Liver (tissue), 9 donors: Measurements from ENCODE around the gene ATP2A1. TPM values are rescaled to one million over a fixed set of nuclear protein-coding genes. Genes with fewer than 3 reads are reported as not detected.

Experiments used
- DNase-seq: peaks from one replicate; pipeline ENCODE4 v3.0.0-alpha.2; 2017; ENCODE audit warnings: low spot score
- H3K27ac ChIP-seq, 2 donors: one replicate each; pipeline ENCODE4 v1.7.0; 2013; ENCODE audit warnings: inconsistent platforms in 2 of 2, low read length in 2 of 2, control low read depth in 1 of 2, low read depth in 1 of 2, mild to moderate bottlenecking in 1 of 2
- H3K27me3 ChIP-seq, 4 donors: one replicate each; pipeline versions ENCODE4 v1.6.1 to v1.7.0; 2013; ENCODE audit warnings: low read length in 3 of 4, inconsistent platforms in 1 of 4, mild to moderate bottlenecking in 1 of 4, moderate library complexity in 1 of 4; ENCODE audit not compliant: control insufficient read depth in 4 of 4, insufficient read depth in 4 of 4
- H3K36me3 ChIP-seq, 4 donors: one replicate each; pipeline versions ENCODE4 v1.6.1 to v1.7.0; 2013; ENCODE audit warnings: low read length in 3 of 4, mild to moderate bottlenecking in 3 of 4, low read depth in 1 of 4, moderate library complexity in 1 of 4; ENCODE audit not compliant: control insufficient read depth in 4 of 4, insufficient read depth in 3 of 4
- H3K4me1 ChIP-seq, 4 donors: one replicate each; pipeline versions ENCODE4 v1.6.1 to v1.7.0; 2013; ENCODE audit warnings: low read length in 3 of 4, mild to moderate bottlenecking in 3 of 4, moderate library complexity in 1 of 4; ENCODE audit not compliant: control insufficient read depth in 4 of 4, insufficient read depth in 4 of 4
- H3K4me3 ChIP-seq, 3 donors: one replicate each; pipeline versions ENCODE4 v1.6.1 to v1.7.0; 2013; ENCODE audit warnings: low read length in 3 of 3, control low read depth in 1 of 3, low read depth in 1 of 3, mild to moderate bottlenecking in 1 of 3
- H3K9ac ChIP-seq, 2 donors: one replicate each; pipeline ENCODE4 v1.7.0; 2013; ENCODE audit warnings: low read length in 2 of 2, mild to moderate bottlenecking in 2 of 2, moderate library complexity in 2 of 2, control low read depth in 1 of 2, low read depth in 1 of 2
- H3K9me3 ChIP-seq, 4 donors: one replicate each; pipeline versions ENCODE4 v1.6.1 to v1.7.0; 2013; ENCODE audit warnings: low read length in 3 of 4; ENCODE audit not compliant: control insufficient read depth in 4 of 4
- ATF3 ChIP-seq: IDR thresholded peaks from 2 replicates; pipeline ENCODE4 v1.6.1; 2016; ENCODE audit warnings: antibody characterized with exemption
- CTCF ChIP-seq: fragments of 150-350 bp; IDR thresholded peaks from 2 replicates; pipeline ENCODE4 v1.5.1; 2017; ENCODE audit warnings: improper control_type of control experiment, low read depth, low read length; ENCODE audit not compliant: missing input control
- EGR1 ChIP-seq, 2 donors: IDR thresholded peaks; 2 replicates each; pipeline ENCODE4 v1.6.1; 2016 to 2018; ENCODE audit warnings: antibody characterized with exemption in 2 of 2, low read depth in 2 of 2
- FOXA1 ChIP-seq: IDR thresholded peaks from 2 replicates; pipeline ENCODE4 v1.6.1; 2016; ENCODE audit warnings: antibody characterized with exemption
- HNF4A ChIP-seq, 2 donors: conservative IDR thresholded peaks; 2 replicates each; pipeline ENCODE4 v1.6.1; 2016; ENCODE audit warnings: antibody characterized with exemption in 2 of 2, mild to moderate bottlenecking in 2 of 2
- HNF4G ChIP-seq: IDR thresholded peaks from 2 replicates; pipeline ENCODE4 v1.6.1; 2016; ENCODE audit warnings: antibody characterized with exemption
- JUND ChIP-seq, 2 donors: IDR thresholded peaks; 2 replicates each; pipeline ENCODE4 v1.6.1; 2016; ENCODE audit warnings: antibody characterized with exemption in 2 of 2
- MAX ChIP-seq: IDR thresholded peaks from 2 replicates; pipeline ENCODE4 v1.6.1; 2016; ENCODE audit warnings: antibody characterized with exemption
- NR2F2 ChIP-seq: IDR thresholded peaks from 2 replicates; pipeline ENCODE4 v1.6.1; 2016; ENCODE audit warnings: antibody characterized with exemption
- RXRA ChIP-seq, 2 donors: IDR thresholded peaks; 2 replicates each; pipeline ENCODE4 v1.6.1; 2017 to 2018; ENCODE audit warnings: antibody characterized with exemption in 2 of 2, mild to moderate bottlenecking in 1 of 2
- SP1 ChIP-seq: IDR thresholded peaks from 2 replicates; pipeline ENCODE4 v1.6.1; 2018; ENCODE audit warnings: antibody characterized with exemption, mild to moderate bottlenecking
- TAF1 ChIP-seq: conservative IDR thresholded peaks from 2 replicates; pipeline ENCODE4 v1.6.1; 2016; ENCODE audit warnings: antibody characterized with exemption, mild to moderate bottlenecking
- YY1 ChIP-seq: IDR thresholded peaks from 2 replicates; pipeline ENCODE4 v1.6.1; 2016; ENCODE audit warnings: antibody characterized with exemption, mild to moderate bottlenecking
- WGBS: extraction: QIAGEN DNeasy Blood & Tissue Kit; methylation state at CpG from one replicate; pipeline ENCODE4 v1.1.7; 2013; 5-methylcytosine and 5-hydroxymethylcytosine counted together
- polyA plus RNA-seq, 2 donors: library from polyadenylated mRNA; stranded (reverse) in 1 of 2; unstranded in 1 of 2; fragments of 200-250 nt in 1 of 2; fragments of >200 nt in 1 of 2; fragmentation: Nextera tagmentation in 1 of 2; extraction: Ambion mirVana in 1 of 2; gene quantifications; one replicate each; pipeline versions ENCODE4 v1.2.1 to v1.2.3, GENCODE V29; 2013 to 2015
- total RNA-seq, 2 donors: library from RNA; depleted of rRNA; stranded (reverse); fragments of >200 nt; gene quantifications; one replicate each; pipeline ENCODE4 v1.2.3, GENCODE V29; 2014
- TF ChIP-seq, protein P1 (sequence below): IDR thresholded peaks from 2 replicates; pipeline ENCODE4 v1.6.1; 2016; ENCODE audit warnings: antibody characterized with exemption, mild to moderate bottlenecking
- TF ChIP-seq, protein P2 (sequence below): IDR thresholded peaks from 2 replicates; pipeline ENCODE4 v1.6.1; 2016; ENCODE audit warnings: antibody characterized with exemption
- donor health status: healthy.
- donor health status: healthy.
- donor health status: healthy.
- donor health status: healthy.
- donor health status: healthy.

Gene ATP2A1
- total and polyA plus RNA-seq, 4 donors, result 0.07 to 0.23 (median 0.13) TPM

GRCh38 chr16:28902909-28903308 is 24.6 kb downstream of the ATP2A1 start:
- DNase-seq, result no peak
- Histone ChIP-seq H3K27me3 (no peaks in the 10 kb centered on the region), H3K27ac (no peak overlapping the region), H3K9ac (no peak overlapping the region), H3K9me3 (no peaks in the 10 kb centered on the region), H3K4me3 (no peak overlapping the region), H3K36me3 (peaks cover 0 to 16% (median 3%) of the 10 kb centered on the region in 4 donors), H3K4me1 (no peaks in the 10 kb centered on the region)
- 71% methylated on average over 11 of the region's 11 CpGs for whole genome bisulfite sequencing
- no peak for TF ChIP-seq ATF3

DNA sequence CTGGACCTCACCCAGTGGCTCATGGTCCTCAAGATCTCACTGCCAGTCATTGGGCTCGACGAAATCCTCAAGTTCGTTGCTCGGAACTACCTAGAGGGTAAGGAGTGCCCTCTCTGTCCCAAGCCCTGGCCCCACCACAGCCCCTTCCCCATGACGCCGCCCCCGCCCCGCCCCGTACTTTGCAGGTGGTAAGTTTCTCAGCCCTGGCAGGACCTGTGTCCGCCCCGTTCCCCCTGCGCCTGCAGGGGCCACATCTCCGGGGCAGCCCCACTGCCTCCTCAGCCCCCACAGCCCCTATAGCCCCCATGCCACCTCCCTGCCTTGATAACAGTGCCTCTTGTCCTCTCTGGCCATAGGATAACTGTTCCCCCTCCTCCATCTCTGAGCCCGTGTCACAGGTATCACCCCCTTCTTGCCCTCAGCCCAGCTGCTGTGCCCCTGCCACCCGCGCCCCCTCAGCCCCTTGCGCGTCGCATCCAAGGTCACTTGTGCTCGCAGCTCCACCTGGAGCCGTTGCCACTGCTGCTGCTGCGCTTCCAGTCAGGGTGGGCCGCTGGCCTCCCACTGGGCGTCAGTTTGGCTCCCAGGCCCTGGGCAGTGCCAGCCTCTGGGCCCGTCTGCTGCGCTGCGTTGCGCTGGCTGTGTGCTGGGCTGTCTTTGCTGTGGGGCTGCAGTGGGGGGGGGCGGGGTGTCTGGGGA is 25.2 kb downstream of the ATP2A1 start:
- TF ChIP-seq NR2F2 (no peak), HNF4G (no peak), SP1 (no peak), MAX (no peak), FOXA1 (no peak), HNF4A (conservative IDR thresholded peaks at IDR 0.05) (no peak), CTCF (no peak), JUND (IDR thresholded peaks at IDR 0.05) (no peak), ATF3 (no peak), RXRA (IDR thresholded peaks at IDR 0.05) (no peak), YY1 (no peak), EGR1 (IDR thresholded peaks at IDR 0.05; ENCODE audit: low read depth in 2 of 2) (no peak), TAF1 (no peak)
- TF ChIP-seq, protein P1, sequence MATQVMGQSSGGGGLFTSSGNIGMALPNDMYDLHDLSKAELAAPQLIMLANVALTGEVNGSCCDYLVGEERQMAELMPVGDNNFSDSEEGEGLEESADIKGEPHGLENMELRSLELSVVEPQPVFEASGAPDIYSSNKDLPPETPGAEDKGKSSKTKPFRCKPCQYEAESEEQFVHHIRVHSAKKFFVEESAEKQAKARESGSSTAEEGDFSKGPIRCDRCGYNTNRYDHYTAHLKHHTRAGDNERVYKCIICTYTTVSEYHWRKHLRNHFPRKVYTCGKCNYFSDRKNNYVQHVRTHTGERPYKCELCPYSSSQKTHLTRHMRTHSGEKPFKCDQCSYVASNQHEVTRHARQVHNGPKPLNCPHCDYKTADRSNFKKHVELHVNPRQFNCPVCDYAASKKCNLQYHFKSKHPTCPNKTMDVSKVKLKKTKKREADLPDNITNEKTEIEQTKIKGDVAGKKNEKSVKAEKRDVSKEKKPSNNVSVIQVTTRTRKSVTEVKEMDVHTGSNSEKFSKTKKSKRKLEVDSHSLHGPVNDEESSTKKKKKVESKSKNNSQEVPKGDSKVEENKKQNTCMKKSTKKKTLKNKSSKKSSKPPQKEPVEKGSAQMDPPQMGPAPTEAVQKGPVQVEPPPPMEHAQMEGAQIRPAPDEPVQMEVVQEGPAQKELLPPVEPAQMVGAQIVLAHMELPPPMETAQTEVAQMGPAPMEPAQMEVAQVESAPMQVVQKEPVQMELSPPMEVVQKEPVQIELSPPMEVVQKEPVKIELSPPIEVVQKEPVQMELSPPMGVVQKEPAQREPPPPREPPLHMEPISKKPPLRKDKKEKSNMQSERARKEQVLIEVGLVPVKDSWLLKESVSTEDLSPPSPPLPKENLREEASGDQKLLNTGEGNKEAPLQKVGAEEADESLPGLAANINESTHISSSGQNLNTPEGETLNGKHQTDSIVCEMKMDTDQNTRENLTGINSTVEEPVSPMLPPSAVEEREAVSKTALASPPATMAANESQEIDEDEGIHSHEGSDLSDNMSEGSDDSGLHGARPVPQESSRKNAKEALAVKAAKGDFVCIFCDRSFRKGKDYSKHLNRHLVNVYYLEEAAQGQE, result no peak
- TF ChIP-seq, protein P2, sequence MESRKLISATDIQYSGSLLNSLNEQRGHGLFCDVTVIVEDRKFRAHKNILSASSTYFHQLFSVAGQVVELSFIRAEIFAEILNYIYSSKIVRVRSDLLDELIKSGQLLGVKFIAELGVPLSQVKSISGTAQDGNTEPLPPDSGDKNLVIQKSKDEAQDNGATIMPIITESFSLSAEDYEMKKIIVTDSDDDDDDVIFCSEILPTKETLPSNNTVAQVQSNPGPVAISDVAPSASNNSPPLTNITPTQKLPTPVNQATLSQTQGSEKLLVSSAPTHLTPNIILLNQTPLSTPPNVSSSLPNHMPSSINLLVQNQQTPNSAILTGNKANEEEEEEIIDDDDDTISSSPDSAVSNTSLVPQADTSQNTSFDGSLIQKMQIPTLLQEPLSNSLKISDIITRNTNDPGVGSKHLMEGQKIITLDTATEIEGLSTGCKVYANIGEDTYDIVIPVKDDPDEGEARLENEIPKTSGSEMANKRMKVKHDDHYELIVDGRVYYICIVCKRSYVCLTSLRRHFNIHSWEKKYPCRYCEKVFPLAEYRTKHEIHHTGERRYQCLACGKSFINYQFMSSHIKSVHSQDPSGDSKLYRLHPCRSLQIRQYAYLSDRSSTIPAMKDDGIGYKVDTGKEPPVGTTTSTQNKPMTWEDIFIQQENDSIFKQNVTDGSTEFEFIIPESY, result no peak
- Histone ChIP-seq H3K4me1 (no peaks in the 10 kb centered on the region), H3K9me3 (no peaks in the 10 kb centered on the region), H3K27me3 (no peaks in the 10 kb centered on the region), H3K36me3 (peaks cover 0 to 16% (median 6%) of the 10 kb centered on the region in 4 donors), H3K27ac (no peak overlapping the region), H3K9ac (no peak overlapping the region), H3K4me3 (no peak overlapping the region)
- DNase-seq, result no peak
- WGBS, result 92% methylated on average over 29 of the region's 29 CpGs
